B cell (primary cell): ENCODE results near the gene MAP3K2. TPM values are rescaled to one million over a fixed set of nuclear protein-coding genes. Genes with fewer than 3 reads are reported as not detected.

Experiments
- ATAC-seq: fragments of 200-7000 bp; cut with Tn5 transposase; one replicate; pipeline ENCODE4 v1.10.0; 2021; ENCODE audit warnings: low read depth, mild to moderate bottlenecking, moderate number of reproducible peaks, moderate library complexity
- CTCF ChIA-PET: fragments of 350-600 bp; sonication (Branson Sonifier 250); formaldehyde crosslinking; loops from one replicate; lab custom pipeline; 2021; ENCODE audit warnings: antibody characterized with exemption, inconsistent platforms; lab: Charles Lee
- POLR2A ChIA-PET: fragments of 350-600 bp; sonication (Branson Sonifier 250); formaldehyde crosslinking; loops from one replicate; lab custom pipeline; 2021; ENCODE audit warnings: antibody characterized with exemption; lab: Charles Lee
- DNase-seq: peaks from one replicate; pipeline ENCODE4 v3.0.0; 2013
- H2AFZ ChIP-seq: 2 replicates; pipeline ENCODE4 v1.6.1; 2012; ENCODE audit warnings: mild to moderate bottlenecking, low read depth, low read length; ENCODE audit not compliant: insufficient read depth, poor library complexity, severe bottlenecking
- H3K27ac ChIP-seq, 2 donors: 1 replicate in 1 of 2; 2 replicates in 1 of 2; pipeline ENCODE4 v1.5.1; 2012 to 2013; ENCODE audit warnings: low read length in 2 of 2, mild to moderate bottlenecking in 2 of 2, moderate library complexity in 1 of 2
- H3K27me3 ChIP-seq, 4 experiments: fragments of 200-600 bp in 1 of 4; sonication (generic) in 1 of 4; replicated peaks in 1 of 4; 1 replicate in 2 of 4; 2 replicates in 2 of 4; pipeline versions ENCODE4 v1.6.1 to v1.7.0; 2013 to 2016; ENCODE audit warnings: low read length in 3 of 4, mild to moderate bottlenecking in 2 of 4, mixed read lengths in 1 of 4, moderate library complexity in 1 of 4; ENCODE audit not compliant: insufficient read depth in 4 of 4, control insufficient read depth in 3 of 4; ENCODE audit errors: control extremely low read depth in 1 of 4
- H3K36me3 ChIP-seq, 2 experiments: replicated peaks in 1 of 2; 1 replicate in 1 of 2; 2 replicates in 1 of 2; pipeline versions ENCODE4 v1.6.1 to v1.7.1; 2013; ENCODE audit warnings: low read length in 1 of 2; ENCODE audit not compliant: insufficient read depth in 2 of 2, control insufficient read depth in 1 of 2; ENCODE audit errors: control extremely low read depth in 1 of 2, extremely low read depth in 1 of 2
- H3K4me1 ChIP-seq, 2 donors: fragments of 200-600 bp in 1 of 2; sonication (generic) in 1 of 2; 1 replicate in 1 of 2; 2 replicates in 1 of 2; pipeline versions ENCODE4 v1.5.1 to v1.6.1; 2013 to 2017; ENCODE audit warnings: low read length in 2 of 2; ENCODE audit not compliant: control insufficient read depth in 2 of 2, insufficient read depth in 2 of 2
- H3K4me2 ChIP-seq: replicated peaks from 2 replicates; pipeline ENCODE3; 2012; ENCODE audit warnings: mild to moderate bottlenecking, low read depth, low read length; ENCODE audit not compliant: poor library complexity, severe bottlenecking
- H3K4me3 ChIP-seq, 5 experiments: fragments of 200-600 bp in 1 of 5; sonication (generic) in 1 of 5; 1 replicate in 3 of 5; 2 replicates in 2 of 5; pipeline versions ENCODE4 v1.5.1 to v1.7.0; 2011 to 2016; ENCODE audit warnings: low read length in 4 of 5, mild to moderate bottlenecking in 4 of 5, low read depth in 2 of 5, control low read depth in 1 of 5, moderate library complexity in 1 of 5; ENCODE audit not compliant: insufficient read depth in 1 of 5; ENCODE audit errors: control extremely low read depth in 1 of 5, extremely low read depth in 1 of 5
- H3K79me2 ChIP-seq: fragments of 200-600 bp; sonication (generic); one replicate; pipeline ENCODE4 v1.6.0; 2016; ENCODE audit warnings: low read length; ENCODE audit not compliant: control insufficient read depth, insufficient read depth
- H3K9ac ChIP-seq: fragments of 200-600 bp; sonication (generic); 2 replicates; pipeline ENCODE4 v1.6.1; 2017; ENCODE audit warnings: mild to moderate bottlenecking, low read length, moderate library complexity
- H3K9me3 ChIP-seq, 3 donors: one replicate each; pipeline versions ENCODE4 v1.6.1 to v1.7.1; 2013; ENCODE audit warnings: low read length in 2 of 3; ENCODE audit not compliant: control insufficient read depth in 2 of 3, insufficient read depth in 1 of 3; ENCODE audit errors: control extremely low read depth in 1 of 3
- H4K20me1 ChIP-seq: 2 replicates; pipeline ENCODE4 v1.6.0; 2012; ENCODE audit warnings: mild to moderate bottlenecking, low read length; ENCODE audit not compliant: insufficient read depth, control insufficient read depth, poor library complexity, severe bottlenecking
- H3K27ac Mint-ChIP-seq: one replicate; pipeline ENCODE4 v1.8.0; 2021; ENCODE audit warnings: mixed read lengths
- H3K27me3 Mint-ChIP-seq: one replicate; pipeline ENCODE4 v1.8.0; 2021; ENCODE audit warnings: mixed read lengths
- H3K4me1 Mint-ChIP-seq: one replicate; pipeline ENCODE4 v1.8.0; 2021; ENCODE audit warnings: mixed read lengths
- H3K4me3 Mint-ChIP-seq: one replicate; pipeline ENCODE4 v1.8.0; 2021; ENCODE audit warnings: mixed read lengths
- H3K9me3 Mint-ChIP-seq: one replicate; pipeline ENCODE4 v1.8.0; 2022; ENCODE audit warnings: mixed read lengths; ENCODE audit not compliant: insufficient read depth
- EZH2 ChIP-seq: IDR thresholded peaks from 2 replicates; pipeline ENCODE4 v1.6.1; 2012; ENCODE audit warnings: borderline replicate concordance, low read depth, mild to moderate bottlenecking, moderate library complexity, low read length; ENCODE audit not compliant: insufficient read depth, poor library complexity, severe bottlenecking
- WGBS: methylation state at CpG from one replicate; pipeline ENCODE4 v1.1.5; 2013; ENCODE audit warnings: missing lambda C conversion rate; ENCODE audit not compliant: insufficient coverage; 5-methylcytosine and 5-hydroxymethylcytosine counted together
- intact Hi-C: fragments of 100-400 bp; cut with micrococcal nuclease; formaldehyde crosslinking; loops from one replicate; pipeline ENCODE4 v1.10.0; 2022
- polyA plus RNA-seq: library from polyadenylated mRNA; depleted of rRNA; stranded (reverse); fragments of >200 nt; gene quantifications from 2 replicates; pipeline ENCODE4 v1.2.3, GENCODE V29; 2012
- total RNA-seq, 2 donors: library from RNA; stranded (reverse); fragments of 120-200 nt in 1 of 2; gene quantifications; 1 replicate in 1 of 2; 2 replicates in 1 of 2; pipeline versions ENCODE4 v1.2.3 to v1.2.4, GENCODE V29; 2013 to 2022
- TF ChIP-seq, protein P1 (sequence below): fragments of 200-600 bp; IDR thresholded peaks from one replicate; pipeline ENCODE4 v1.8.0; 2022; ENCODE audit warnings: antibody characterized with exemption, mild to moderate bottlenecking

MAP3K2 gene
- total and polyA plus RNA-seq, 2 donors (not counting 1 experiment from before 2014, with no cell fraction given) = 9.9 to 118 TPM

DNA sequence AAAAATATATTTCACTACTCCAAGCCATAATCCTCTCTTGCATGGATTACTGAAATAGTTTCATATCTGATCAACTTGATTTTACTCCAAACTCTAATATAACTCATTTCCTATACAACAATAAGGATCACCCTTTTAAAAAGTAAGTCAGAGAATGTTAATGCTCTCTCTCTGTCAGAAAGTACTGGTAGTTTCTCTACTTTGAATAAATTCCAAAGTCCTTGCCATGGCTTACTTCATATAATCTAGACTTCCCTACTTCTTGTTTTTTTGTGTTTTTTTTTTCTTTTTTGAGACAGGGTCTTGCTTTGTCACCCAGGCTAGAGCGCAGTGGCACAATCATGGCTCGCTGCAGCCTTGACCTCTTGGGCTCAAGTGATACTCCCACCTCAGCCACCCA is 36.2 kb downstream of the MAP3K2 start:
- intact Hi-C loops = no loop called here
- Mint-ChIP-seq H3K9me3 (peaks cover under 1% of the 10 kb centered on the region), H3K4me1 (peaks cover 70% of the 10 kb centered on the region), H3K4me3 (no peak overlapping the region), H3K27ac (no peak overlapping the region), H3K27me3 (no peaks in the 10 kb centered on the region)
- no peaks in the 10 kb centered on the region for H3K27me3 ChIP-seq
- no peak overlapping the region for H3K27ac ChIP-seq
- no peak overlapping the region for H3K4me3 ChIP-seq
- no peak for DNase-seq
- peaks cover 85% of the 10 kb centered on the region for H3K79me2 ChIP-seq
- CTCF ChIA-PET = no interaction called here
- TF ChIP-seq EZH2 = no peak
- peaks cover 80% of the 10 kb centered on the region for H4K20me1 ChIP-seq
- no peak overlapping the region for H2AFZ ChIP-seq
- no peak for ATAC-seq
- no peak overlapping the region for H3K9ac ChIP-seq
- WGBS = 100% methylated on average over 2 of the region's 2 CpGs
- peaks cover 30 to 50% of the 10 kb centered on the region in 2 donors for H3K4me1 ChIP-seq
- H3K36me3 ChIP-seq = peaks cover 3 to 4% of the 10 kb centered on the region in 2 experiments
- POLR2A ChIA-PET = no interaction called here
- H3K9me3 ChIP-seq = no peaks in the 10 kb centered on the region
- no peak overlapping the region for H3K4me2 ChIP-seq

DNA sequence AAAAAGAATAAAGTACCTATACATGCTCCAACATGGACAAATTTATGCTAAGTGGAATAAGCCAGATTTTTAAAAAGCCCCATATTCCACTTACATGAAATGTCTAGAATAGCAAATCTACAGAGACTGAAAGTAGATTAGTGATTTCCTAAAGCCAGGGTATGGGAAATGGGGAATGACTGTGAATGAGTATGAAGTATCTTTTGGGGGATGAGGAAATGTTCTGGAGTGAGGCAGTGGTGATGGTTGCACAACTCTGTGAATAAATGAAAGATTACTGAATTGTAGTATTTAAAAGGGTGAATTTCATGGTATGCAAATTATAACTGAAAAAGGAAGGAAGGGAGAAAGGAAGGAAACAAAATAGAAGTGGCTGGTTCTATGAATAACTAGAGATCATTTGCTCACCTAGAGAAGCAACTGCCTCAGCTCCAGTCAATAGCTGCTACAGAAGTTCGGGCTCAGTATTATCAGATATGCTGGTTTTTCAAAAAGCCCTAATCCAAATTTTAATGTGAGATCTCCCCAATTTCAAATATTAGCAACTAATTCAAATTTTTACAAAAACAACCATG is 39.3 kb downstream of the MAP3K2 start:
- Mint-ChIP-seq H3K27me3 (no peaks in the 10 kb centered on the region), H3K4me1 (peaks cover 69% of the 10 kb centered on the region), H3K9me3 (no peaks in the 10 kb centered on the region), H3K4me3 (peak overlapping the region; percentile 69), H3K27ac (peak overlapping the region; percentile 1)
- intact Hi-C loops = loop anchor here (5.0 kb wide), 1 partner anchor 34 kb away; no protein-coding TSS in a partner anchor
- Histone ChIP-seq H3K9me3 (no peaks in the 10 kb centered on the region), H2AFZ (no peak overlapping the region), H3K9ac (peak overlapping the region; percentile 51), H4K20me1 (peaks cover 84% of the 10 kb centered on the region), H3K36me3 (peaks cover 3 to 4% of the 10 kb centered on the region in 2 experiments), H3K79me2 (peaks cover 94% of the 10 kb centered on the region), H3K4me2 (peak overlapping the region; percentile 67), H3K4me3 (peak overlapping the region in 1 of 5 experiments; percentile 45), H3K4me1 (peaks cover 27 to 52% of the 10 kb centered on the region in 2 donors), H3K27ac (peak overlapping the region in 1 of 2 donors; percentile 48), H3K27me3 (no peaks in the 10 kb centered on the region)
- ATAC-seq = no peak
- TF ChIP-seq EZH2 = no peak
- TF ChIP-seq, protein P1, sequence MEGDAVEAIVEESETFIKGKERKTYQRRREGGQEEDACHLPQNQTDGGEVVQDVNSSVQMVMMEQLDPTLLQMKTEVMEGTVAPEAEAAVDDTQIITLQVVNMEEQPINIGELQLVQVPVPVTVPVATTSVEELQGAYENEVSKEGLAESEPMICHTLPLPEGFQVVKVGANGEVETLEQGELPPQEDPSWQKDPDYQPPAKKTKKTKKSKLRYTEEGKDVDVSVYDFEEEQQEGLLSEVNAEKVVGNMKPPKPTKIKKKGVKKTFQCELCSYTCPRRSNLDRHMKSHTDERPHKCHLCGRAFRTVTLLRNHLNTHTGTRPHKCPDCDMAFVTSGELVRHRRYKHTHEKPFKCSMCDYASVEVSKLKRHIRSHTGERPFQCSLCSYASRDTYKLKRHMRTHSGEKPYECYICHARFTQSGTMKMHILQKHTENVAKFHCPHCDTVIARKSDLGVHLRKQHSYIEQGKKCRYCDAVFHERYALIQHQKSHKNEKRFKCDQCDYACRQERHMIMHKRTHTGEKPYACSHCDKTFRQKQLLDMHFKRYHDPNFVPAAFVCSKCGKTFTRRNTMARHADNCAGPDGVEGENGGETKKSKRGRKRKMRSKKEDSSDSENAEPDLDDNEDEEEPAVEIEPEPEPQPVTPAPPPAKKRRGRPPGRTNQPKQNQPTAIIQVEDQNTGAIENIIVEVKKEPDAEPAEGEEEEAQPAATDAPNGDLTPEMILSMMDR = no peak
- peak; percentile 14 for DNase-seq
- WGBS = no CpG with 5 or more reads among the region's 1 CpG
- CTCF ChIA-PET = interaction anchor here (2.5 kb wide), 1 partner anchor 131 kb away, joined by 13 read pairs; no protein-coding TSS in a partner anchor
- POLR2A ChIA-PET = no interaction called here
